ENCODE results near the gene PHYHD1.

The PHYHD1 gene

GRCh38 chr9:128919402-128920089, 1.2 kb upstream of the PHYHD1 start:
- DNase-seq (ENCODE audit: low spot score) = no peak
- in situ Hi-C loops (cut with MboI; ENCODE audit: low sequenced_read_pairs, unreplicated experiment) = loop anchor here (10.0 kb wide), 1 partner anchor 55 kb away; no protein-coding TSS in a partner anchor
- no peak for TF ChIP-seq CTCF (IDR thresholded peaks at IDR 0.05; ENCODE audit: borderline replicate concordance, control extremely low read depth, extremely low read depth, insufficient read depth, missing control alignments)

- in situ Hi-C loops (cut with MboI; ENCODE audit: low sequenced_read_pairs, unreplicated experiment) = loop anchor here (10.0 kb wide), 1 partner anchor 57 kb away; no protein-coding TSS in a partner anchor
- DNase-seq (ENCODE audit: low spot score) = no peak
- TF ChIP-seq CTCF (IDR thresholded peaks at IDR 0.05; ENCODE audit: borderline replicate concordance, control extremely low read depth, extremely low read depth, insufficient read depth, missing control alignments) = no peak
Measured at GRCh38 chr9:128921881-128922763, 1.3 kb downstream of the PHYHD1 start.

GRCh38 chr9:128923493-128923883, 2.7 kb downstream of the PHYHD1 start:
- no peak for TF ChIP-seq CTCF (IDR thresholded peaks at IDR 0.05; ENCODE audit: borderline replicate concordance, control extremely low read depth, extremely low read depth, insufficient read depth, missing control alignments)
- in situ Hi-C loops (cut with MboI; ENCODE audit: low sequenced_read_pairs, unreplicated experiment) = loop anchor here (10.0 kb wide), 1 partner anchor 59 kb away; no protein-coding TSS in a partner anchor
- no peak for DNase-seq (ENCODE audit: low spot score)

GRCh38 chr9:128927731-128928411, 7.1 kb downstream of the PHYHD1 start:
- DNase-seq (ENCODE audit: low spot score) = peak; percentile 81
- TF ChIP-seq CTCF (IDR thresholded peaks at IDR 0.05; ENCODE audit: borderline replicate concordance, control extremely low read depth, extremely low read depth, insufficient read depth, missing control alignments) = peak; percentile 85
- in situ Hi-C loops (cut with MboI; ENCODE audit: low sequenced_read_pairs, unreplicated experiment) = loop anchor here (10.0 kb wide), 1 partner anchor 63 kb away; no protein-coding TSS in a partner anchor

- in situ Hi-C loops (cut with MboI; ENCODE audit: low sequenced_read_pairs, unreplicated experiment) = loop anchor here (10.0 kb wide), 1 partner anchor 64 kb away; no protein-coding TSS in a partner anchor
- DNase-seq (ENCODE audit: low spot score) = no peak
- no peak for TF ChIP-seq CTCF (IDR thresholded peaks at IDR 0.05; ENCODE audit: borderline replicate concordance, control extremely low read depth, extremely low read depth, insufficient read depth, missing control alignments)
Measured at GRCh38 chr9:128928624-128929023, 7.8 kb downstream of the PHYHD1 start.

GRCh38 chr9:128929560-128929959, 8.8 kb downstream of the PHYHD1 start:
- in situ Hi-C loops (cut with MboI; ENCODE audit: low sequenced_read_pairs, unreplicated experiment) = loop anchor here (10.0 kb wide), 1 partner anchor 65 kb away; no protein-coding TSS in a partner anchor
- no peak for TF ChIP-seq CTCF (IDR thresholded peaks at IDR 0.05; ENCODE audit: borderline replicate concordance, control extremely low read depth, extremely low read depth, insufficient read depth, missing control alignments)
- no peak for DNase-seq (ENCODE audit: low spot score)

Data from GM13976 (cell line).